Measurements from ENCODE around the gene ALK. TPM values are rescaled to one million over a fixed set of nuclear protein-coding genes. Genes with fewer than 3 reads are reported as not detected.

The ALK gene
- total RNA-seq, 2 donors from 2014 or later: 0.25 TPM; not detected in 1

DNA sequence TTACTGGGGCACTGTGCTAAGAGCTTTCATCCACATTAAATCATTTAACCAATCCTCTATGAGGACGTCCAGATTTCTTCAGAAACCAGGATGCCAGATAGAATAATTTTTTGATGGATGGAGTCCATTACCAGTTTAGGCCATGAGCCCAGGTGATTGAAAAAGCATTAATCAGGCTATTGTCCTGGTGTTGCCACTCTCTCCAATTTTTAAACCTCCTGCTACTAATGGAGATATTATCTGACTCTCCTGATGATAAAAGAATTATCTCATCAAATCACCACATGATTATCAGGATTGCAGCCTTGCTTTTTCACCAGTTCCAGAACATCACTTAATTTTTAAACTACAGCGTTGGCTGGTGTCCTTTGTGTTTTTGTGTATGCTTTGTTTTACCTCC, 404.0 kb downstream of the ALK start:
- Mint-ChIP-seq H3K27me3 (ENCODE audit: low read depth) (no peaks in the 10 kb centered on the region), H3K9me3 (peaks cover 0 to 2% of the 10 kb centered on the region in 2 donors), H3K4me1 (ENCODE audit: low read depth) (no peaks in the 10 kb centered on the region), H3K4me3 (no peak overlapping the region), H3K36me3 (ENCODE audit: insufficient read depth in 2 of 2) (no peaks in the 10 kb centered on the region), H3K27ac (no peak overlapping the region)
- DNase-seq (no peak), ATAC-seq (replicated peaks in 1 of 2) (no peak)

DNA sequence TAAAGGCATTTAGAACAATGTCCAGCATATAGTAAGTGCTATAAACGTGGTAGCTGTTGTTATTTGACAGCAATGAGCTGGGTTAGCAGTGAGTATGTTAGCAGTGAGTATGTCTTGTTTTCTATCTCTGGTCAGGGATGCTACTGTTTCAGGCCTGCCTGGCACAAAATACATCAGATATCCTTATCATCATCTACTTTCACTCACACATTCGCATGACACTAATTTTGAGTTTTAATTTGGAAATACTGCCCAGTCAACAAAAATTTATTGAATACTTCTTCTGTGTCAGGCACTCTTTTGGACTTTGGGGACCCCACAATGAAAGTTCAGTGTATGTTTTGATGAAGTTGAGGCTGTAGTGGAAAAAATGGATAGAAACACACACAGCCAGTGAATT, 404.6 kb downstream of the ALK start:
- DNase-seq: no peak
- Mint-ChIP-seq H3K27me3 (ENCODE audit: low read depth) (no peaks in the 10 kb centered on the region), H3K4me1 (ENCODE audit: low read depth) (no peaks in the 10 kb centered on the region), H3K36me3 (ENCODE audit: insufficient read depth in 2 of 2) (no peaks in the 10 kb centered on the region), H3K27ac (no peak overlapping the region), H3K4me3 (no peak overlapping the region), H3K9me3 (peaks cover 0 to 2% of the 10 kb centered on the region in 2 donors)
- ATAC-seq (replicated peaks in 1 of 2): no peak

DNA sequence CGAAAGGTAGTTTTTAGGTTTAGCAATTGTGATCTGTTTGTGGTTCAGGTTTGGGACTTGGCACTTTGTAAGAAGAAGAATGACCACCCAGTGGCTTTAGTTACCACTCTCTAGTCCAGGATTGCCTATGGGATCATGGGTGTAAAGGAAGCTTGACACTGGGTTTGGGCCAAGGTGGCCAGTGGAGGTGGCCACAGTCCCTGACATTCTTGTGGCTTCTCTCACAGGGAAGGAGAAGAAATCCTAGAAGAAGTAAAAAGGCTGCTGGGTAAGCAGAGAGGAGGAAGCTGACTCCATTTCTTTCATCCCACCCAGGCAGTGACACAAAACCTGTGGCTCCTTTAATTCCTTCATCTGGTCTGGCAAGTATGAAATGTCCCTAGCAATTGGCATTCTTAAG, 411.5 kb downstream of the ALK start:
- no peaks in the 10 kb centered on the region for H3K27me3 Mint-ChIP-seq (ENCODE audit: low read depth)
- H3K9me3 Mint-ChIP-seq: peaks cover 2 to 8% of the 10 kb centered on the region in 2 donors
- ATAC-seq (replicated peaks in 1 of 2): no peak

DNA sequence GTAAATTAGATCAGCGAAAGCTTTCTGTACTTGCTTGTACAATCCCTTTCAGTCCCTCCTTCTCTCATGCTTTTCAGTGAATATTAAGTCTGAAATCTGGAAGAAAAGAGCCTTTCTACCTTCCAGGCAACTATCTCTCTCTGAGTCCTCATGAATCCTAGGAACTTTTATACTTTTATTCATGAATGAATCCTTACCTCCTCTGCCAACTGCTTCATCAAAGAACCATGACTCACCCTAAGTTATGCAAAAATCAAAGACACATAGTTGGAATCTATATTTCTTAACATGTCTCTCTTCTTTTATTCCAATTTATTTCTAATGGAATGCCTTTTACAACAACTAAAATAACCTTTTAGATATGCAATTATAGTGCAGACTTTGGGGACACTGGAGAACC, 412.0 kb downstream of the ALK start:
- no peak for DNase-seq
- no peak overlapping the region for H3K27ac Mint-ChIP-seq
- H3K36me3 Mint-ChIP-seq (ENCODE audit: insufficient read depth in 2 of 2): no peaks in the 10 kb centered on the region
- no peak overlapping the region for H3K4me3 Mint-ChIP-seq
- H3K4me1 Mint-ChIP-seq (ENCODE audit: low read depth): no peaks in the 10 kb centered on the region
- ATAC-seq (replicated peaks in 1 of 2): no peak
- H3K27me3 Mint-ChIP-seq (ENCODE audit: low read depth): peaks cover 2% of the 10 kb centered on the region
- H3K9me3 Mint-ChIP-seq: peaks cover 2 to 6% of the 10 kb centered on the region in 2 donors

More for the DNA sequence above, 411.5 kb downstream of the ALK start:
- H3K4me1 Mint-ChIP-seq (ENCODE audit: low read depth): no peaks in the 10 kb centered on the region
- no peak overlapping the region for H3K4me3 Mint-ChIP-seq
- H3K27ac Mint-ChIP-seq: no peak overlapping the region
- H3K36me3 Mint-ChIP-seq (ENCODE audit: insufficient read depth in 2 of 2): no peaks in the 10 kb centered on the region
- DNase-seq: no peak

DNA sequence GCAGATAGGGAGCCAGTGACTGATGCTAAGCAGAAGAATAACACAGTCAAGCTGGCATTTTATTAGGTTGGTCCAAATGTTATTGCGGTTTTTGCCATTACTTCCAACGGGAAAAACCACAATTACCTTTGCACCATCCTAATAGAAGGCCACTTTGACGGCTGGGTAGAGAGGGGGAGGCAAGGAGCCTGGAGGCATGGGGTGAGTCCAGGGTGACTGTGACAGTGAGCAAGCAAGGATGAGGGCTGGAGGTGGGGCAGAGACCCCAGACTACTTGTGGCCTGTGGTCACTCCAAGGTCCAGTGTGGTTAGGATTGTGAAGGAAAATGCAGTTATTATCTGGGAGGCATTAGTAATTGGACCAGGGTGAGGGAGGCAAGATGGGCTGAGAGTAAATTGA, 416.6 kb downstream of the ALK start:
- Mint-ChIP-seq H3K9me3 (peaks cover 0 to 3% of the 10 kb centered on the region in 2 donors), H3K4me3 (no peak overlapping the region), H3K4me1 (ENCODE audit: low read depth) (no peaks in the 10 kb centered on the region), H3K27ac (no peak overlapping the region), H3K27me3 (ENCODE audit: low read depth) (peaks cover 7% of the 10 kb centered on the region), H3K36me3 (ENCODE audit: insufficient read depth in 2 of 2) (no peaks in the 10 kb centered on the region)
- no peak for ATAC-seq (replicated peaks in 1 of 2)
- no peak for DNase-seq

DNA sequence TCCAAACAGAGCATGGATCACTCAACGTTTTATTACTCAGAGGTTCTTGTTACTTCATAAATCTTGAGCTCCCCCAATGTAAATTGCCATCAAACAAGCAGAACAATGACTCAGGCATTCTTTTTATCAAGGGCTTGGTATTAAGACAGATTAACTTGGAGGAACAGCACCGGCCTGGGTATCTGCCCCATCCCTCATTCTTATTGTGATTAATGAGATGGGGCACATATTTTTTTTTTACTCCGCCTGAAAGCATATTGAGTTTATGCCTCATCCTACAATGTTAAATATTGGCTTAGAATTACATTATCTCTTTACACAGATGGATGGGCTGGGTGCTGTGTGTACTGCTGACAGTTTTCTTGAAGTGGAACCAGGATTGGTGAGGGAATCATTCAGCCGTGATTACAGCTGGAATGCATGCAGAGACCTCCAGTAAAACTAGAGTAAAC, 418.9 kb downstream of the ALK start:
- H3K27ac Mint-ChIP-seq: no peak overlapping the region
- no peak overlapping the region for H3K4me3 Mint-ChIP-seq
- DNase-seq: no peak
- H3K4me1 Mint-ChIP-seq (ENCODE audit: low read depth): no peaks in the 10 kb centered on the region
- H3K9me3 Mint-ChIP-seq: peaks cover 0 to 3% of the 10 kb centered on the region in 2 donors
- ATAC-seq (replicated peaks in 1 of 2): no peak
- H3K36me3 Mint-ChIP-seq (ENCODE audit: insufficient read depth in 2 of 2): no peaks in the 10 kb centered on the region
- H3K27me3 Mint-ChIP-seq (ENCODE audit: low read depth): peaks cover 9% of the 10 kb centered on the region

DNA sequence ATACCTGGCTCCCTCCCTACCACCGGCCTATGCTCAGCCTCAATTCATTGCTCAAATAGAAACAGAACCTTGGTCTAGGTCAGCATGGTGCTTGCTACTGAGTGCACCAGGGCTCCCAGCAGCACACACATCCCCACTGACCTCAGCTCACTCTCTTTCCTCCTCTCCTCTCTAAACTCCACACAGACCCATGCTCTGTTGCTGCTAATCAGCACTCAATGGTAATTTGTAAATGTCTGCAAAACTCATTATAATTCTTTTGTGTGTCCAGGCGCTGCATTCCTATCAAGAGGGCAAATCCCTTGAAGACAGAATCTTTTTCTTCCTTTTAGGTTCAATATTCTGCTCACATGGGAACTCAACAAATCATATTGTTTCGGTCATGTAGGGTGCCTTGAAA, 424.0 kb downstream of the ALK start:
- peaks cover 7% of the 10 kb centered on the region for H3K27me3 Mint-ChIP-seq (ENCODE audit: low read depth)
- no peaks in the 10 kb centered on the region for H3K4me1 Mint-ChIP-seq (ENCODE audit: low read depth)

DNA sequence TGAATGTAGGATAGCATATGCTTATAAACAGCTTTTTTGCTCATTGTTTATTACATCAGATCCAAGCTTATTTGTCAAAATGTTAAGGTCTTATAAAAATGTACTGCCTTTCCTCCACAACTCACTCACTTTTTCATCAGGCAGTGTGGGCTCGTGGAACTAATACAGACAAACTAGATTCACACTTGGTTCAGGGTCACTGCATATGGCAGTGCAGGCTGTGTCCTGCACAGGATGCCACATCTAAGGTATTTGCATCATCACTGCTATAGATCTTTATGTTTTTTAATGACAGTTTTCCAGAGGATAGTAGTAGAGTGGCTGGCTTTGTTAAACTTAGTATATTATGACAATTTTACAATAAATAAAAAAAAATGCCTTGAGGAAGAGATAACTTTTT, 425.2 kb downstream of the ALK start:
- Mint-ChIP-seq H3K27me3 (ENCODE audit: low read depth) (peaks cover 7% of the 10 kb centered on the region), H3K27ac (no peak overlapping the region), H3K36me3 (ENCODE audit: insufficient read depth in 2 of 2) (no peaks in the 10 kb centered on the region)

More for the DNA sequence above, 424.0 kb downstream of the ALK start:
- ATAC-seq (replicated peaks in 1 of 2) (no peak), DNase-seq (no peak)
- Mint-ChIP-seq H3K36me3 (ENCODE audit: insufficient read depth in 2 of 2) (no peaks in the 10 kb centered on the region), H3K4me3 (no peak overlapping the region), H3K27ac (no peak overlapping the region), H3K9me3 (no peaks in the 10 kb centered on the region)

DNA sequence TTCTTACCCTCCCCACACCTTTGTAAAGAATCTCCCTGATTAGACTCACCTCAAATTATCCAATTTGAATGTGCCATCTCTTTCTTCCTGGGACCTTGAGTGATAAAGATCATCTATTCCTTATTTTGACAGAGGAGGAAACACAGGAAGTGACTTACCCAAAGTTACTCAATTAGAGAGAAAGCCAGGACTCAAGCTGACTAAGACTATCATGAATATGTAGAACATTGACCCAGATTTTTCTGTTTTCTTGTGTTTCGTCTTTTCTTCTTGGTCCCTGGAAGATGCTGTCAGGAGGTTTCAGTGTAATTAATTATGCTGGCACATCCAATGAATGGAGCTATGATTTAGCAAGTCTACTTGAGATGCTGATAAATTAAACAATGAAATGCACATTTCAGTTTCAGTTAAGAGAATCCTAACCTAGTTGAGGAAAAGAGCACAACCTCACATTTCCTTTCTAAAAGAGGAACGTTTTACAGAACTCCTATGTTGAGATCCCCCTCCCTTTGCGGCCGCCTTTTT, 425.8 kb downstream of the ALK start:
- H3K36me3 Mint-ChIP-seq (ENCODE audit: insufficient read depth in 2 of 2): no peaks in the 10 kb centered on the region
- ATAC-seq (replicated peaks in 1 of 2): no peak
- no peak overlapping the region for H3K27ac Mint-ChIP-seq
- no peaks in the 10 kb centered on the region for H3K9me3 Mint-ChIP-seq
- H3K27me3 Mint-ChIP-seq (ENCODE audit: low read depth): peaks cover 7% of the 10 kb centered on the region
- no peaks in the 10 kb centered on the region for H3K4me1 Mint-ChIP-seq (ENCODE audit: low read depth)
- no peak overlapping the region for H3K4me3 Mint-ChIP-seq
- no peak for DNase-seq

More for the DNA sequence above, 425.2 kb downstream of the ALK start:
- Mint-ChIP-seq H3K9me3 (no peaks in the 10 kb centered on the region), H3K4me1 (ENCODE audit: low read depth) (no peaks in the 10 kb centered on the region), H3K4me3 (no peak overlapping the region)
- ATAC-seq (replicated peaks in 1 of 2): no peak
- DNase-seq: no peak

DNA sequence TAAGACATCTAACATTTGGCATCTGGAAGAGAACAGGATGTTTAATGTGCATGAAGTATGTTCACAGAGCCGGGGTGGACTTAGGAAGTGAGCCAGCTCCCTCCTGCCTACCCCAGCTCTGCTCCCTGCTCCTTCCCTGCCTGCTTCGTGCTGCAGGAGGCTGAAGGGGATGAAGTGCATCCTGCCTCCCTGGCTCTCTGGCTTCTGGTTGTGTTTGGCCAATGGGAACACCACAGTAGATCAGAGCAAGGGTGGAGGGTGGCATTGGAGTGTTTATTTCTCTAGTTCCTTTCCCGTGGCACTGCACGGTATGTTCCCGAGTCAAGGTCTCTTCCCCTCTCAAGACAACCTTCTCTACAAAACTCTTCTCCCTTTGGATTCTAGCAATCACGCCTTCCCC, 426.3 kb downstream of the ALK start:
- DNase-seq: no peak
- Mint-ChIP-seq H3K36me3 (ENCODE audit: insufficient read depth in 2 of 2) (no peaks in the 10 kb centered on the region), H3K4me1 (ENCODE audit: low read depth) (no peaks in the 10 kb centered on the region), H3K9me3 (no peaks in the 10 kb centered on the region), H3K27ac (no peak overlapping the region), H3K4me3 (no peak overlapping the region), H3K27me3 (ENCODE audit: low read depth) (peaks cover 7% of the 10 kb centered on the region)
- no peak for ATAC-seq (replicated peaks in 1 of 2)

DNA sequence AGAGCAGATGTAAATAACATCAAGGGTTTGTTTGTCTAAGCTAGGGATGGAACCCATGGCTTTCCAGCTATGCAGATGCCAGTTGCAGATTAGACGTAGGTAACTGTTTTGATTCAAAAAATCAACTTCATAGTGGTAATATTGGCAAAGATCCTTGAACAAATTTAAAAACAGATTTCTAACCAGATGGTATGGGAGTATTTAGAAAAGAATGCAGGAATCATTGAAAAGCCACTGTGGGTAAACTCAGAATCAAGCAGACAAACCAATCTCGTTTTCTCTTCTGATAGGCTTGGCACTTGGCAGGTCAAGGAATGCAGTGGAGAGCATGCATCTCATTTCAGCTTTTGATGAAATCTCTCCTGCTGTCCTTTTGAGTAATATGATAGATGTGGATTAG, 428.7 kb downstream of the ALK start:
- H3K27me3 Mint-ChIP-seq (ENCODE audit: low read depth): peaks cover 7% of the 10 kb centered on the region
- DNase-seq: no peak
- no peak overlapping the region for H3K27ac Mint-ChIP-seq
- no peak for ATAC-seq (replicated peaks in 1 of 2)
- H3K9me3 Mint-ChIP-seq: no peaks in the 10 kb centered on the region
- no peak overlapping the region for H3K4me3 Mint-ChIP-seq
- H3K4me1 Mint-ChIP-seq (ENCODE audit: low read depth): no peaks in the 10 kb centered on the region
- H3K36me3 Mint-ChIP-seq (ENCODE audit: insufficient read depth in 2 of 2): no peaks in the 10 kb centered on the region

DNA sequence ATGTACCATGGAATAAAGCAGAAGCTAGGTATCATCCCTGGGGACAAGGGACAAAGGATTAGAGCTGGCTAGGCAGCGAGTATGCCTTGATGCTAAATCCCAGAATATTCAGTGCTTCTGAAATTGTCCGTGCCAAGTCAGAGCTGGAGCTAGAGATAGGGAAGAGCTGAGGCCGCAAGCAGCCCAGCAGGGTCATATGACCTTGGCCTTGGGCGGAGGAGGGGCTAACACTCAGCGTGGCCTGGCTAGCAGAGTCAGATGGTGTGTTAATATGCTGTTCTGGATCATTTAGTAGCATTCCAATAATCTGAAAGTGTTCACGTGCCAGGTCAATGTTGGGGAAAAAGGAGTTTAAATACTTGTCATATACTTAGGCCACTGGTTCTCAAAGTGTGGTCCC, 431.3 kb downstream of the ALK start:
- H3K9me3 Mint-ChIP-seq: no peaks in the 10 kb centered on the region
- H3K27ac Mint-ChIP-seq: no peak overlapping the region
- H3K4me3 Mint-ChIP-seq: no peak overlapping the region
- H3K27me3 Mint-ChIP-seq (ENCODE audit: low read depth): peaks cover 3% of the 10 kb centered on the region
- no peak for ATAC-seq (replicated peaks in 1 of 2)
- H3K4me1 Mint-ChIP-seq (ENCODE audit: low read depth): no peaks in the 10 kb centered on the region
- no peaks in the 10 kb centered on the region for H3K36me3 Mint-ChIP-seq (ENCODE audit: insufficient read depth in 2 of 2)
- DNase-seq: no peak

DNA sequence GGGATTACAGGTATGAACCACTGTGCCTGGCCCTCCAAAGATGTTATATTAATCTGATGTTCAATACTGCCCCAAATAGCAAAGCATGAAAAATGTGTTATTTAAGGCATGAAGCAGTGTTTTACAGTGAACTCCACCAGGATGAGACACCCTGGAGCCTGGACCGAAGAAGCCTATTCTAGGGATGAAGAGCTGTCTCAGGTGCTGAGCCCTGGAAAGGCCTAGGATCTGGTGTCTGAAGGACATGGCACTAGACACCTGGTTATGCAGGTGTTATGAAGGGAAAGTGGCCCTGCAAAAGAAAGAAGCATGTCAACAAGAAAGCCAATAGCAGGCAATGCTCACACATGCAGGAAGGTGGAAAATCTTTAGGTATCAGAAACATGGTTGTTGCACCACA, 431.8 kb downstream of the ALK start:
- peaks cover 6% of the 10 kb centered on the region for H3K27me3 Mint-ChIP-seq (ENCODE audit: low read depth)
- no peaks in the 10 kb centered on the region for H3K4me1 Mint-ChIP-seq (ENCODE audit: low read depth)
- H3K4me3 Mint-ChIP-seq: no peak overlapping the region
- ATAC-seq (replicated peaks in 1 of 2) (no peak), DNase-seq (no peak)
- no peak overlapping the region for H3K27ac Mint-ChIP-seq
- no peaks in the 10 kb centered on the region for H3K9me3 Mint-ChIP-seq
- no peaks in the 10 kb centered on the region for H3K36me3 Mint-ChIP-seq (ENCODE audit: insufficient read depth in 2 of 2)

DNA sequence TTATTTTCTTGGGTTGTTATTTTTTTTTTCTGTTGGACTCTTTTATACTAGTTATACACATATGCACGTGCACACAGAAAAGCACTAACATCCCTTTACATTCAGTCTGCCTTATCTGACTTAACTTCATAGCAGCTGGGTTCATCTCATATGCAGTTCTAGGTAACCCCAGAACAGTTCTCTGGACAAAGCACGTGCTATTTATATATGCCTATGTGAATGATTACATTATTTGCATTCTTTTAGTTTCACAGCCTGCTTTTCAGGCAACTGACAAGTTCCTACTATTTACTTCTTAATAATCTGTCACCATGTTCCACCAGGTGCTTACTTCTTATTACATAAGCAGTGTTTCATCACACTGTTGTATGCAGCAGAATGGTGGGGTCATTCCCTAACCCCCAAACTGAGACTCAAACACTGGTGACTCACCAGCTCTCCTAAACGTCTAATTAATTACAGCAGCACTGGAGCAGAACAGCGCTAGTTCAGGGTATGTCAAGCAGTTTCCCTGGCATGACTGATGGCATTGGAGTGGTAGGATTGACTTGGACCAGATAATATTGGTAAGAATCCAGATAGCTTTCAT, 433.3 kb downstream of the ALK start:
- Mint-ChIP-seq H3K36me3 (ENCODE audit: insufficient read depth in 2 of 2) (no peaks in the 10 kb centered on the region), H3K4me3 (no peak overlapping the region), H3K27me3 (ENCODE audit: low read depth) (peaks cover 6% of the 10 kb centered on the region), H3K9me3 (no peaks in the 10 kb centered on the region), H3K27ac (no peak overlapping the region), H3K4me1 (ENCODE audit: low read depth) (no peaks in the 10 kb centered on the region)
- DNase-seq (no peak), ATAC-seq (replicated peaks in 1 of 2) (no peak)
